ENCODE results near the gene TRIO. TPM values are rescaled to one million over a fixed set of nuclear protein-coding genes. Genes with fewer than 3 reads are reported as not detected.

Gene TRIO
- total RNA-seq, 2 experiments from 2014 or later, result 3.7 to 4.2 TPM

DNA sequence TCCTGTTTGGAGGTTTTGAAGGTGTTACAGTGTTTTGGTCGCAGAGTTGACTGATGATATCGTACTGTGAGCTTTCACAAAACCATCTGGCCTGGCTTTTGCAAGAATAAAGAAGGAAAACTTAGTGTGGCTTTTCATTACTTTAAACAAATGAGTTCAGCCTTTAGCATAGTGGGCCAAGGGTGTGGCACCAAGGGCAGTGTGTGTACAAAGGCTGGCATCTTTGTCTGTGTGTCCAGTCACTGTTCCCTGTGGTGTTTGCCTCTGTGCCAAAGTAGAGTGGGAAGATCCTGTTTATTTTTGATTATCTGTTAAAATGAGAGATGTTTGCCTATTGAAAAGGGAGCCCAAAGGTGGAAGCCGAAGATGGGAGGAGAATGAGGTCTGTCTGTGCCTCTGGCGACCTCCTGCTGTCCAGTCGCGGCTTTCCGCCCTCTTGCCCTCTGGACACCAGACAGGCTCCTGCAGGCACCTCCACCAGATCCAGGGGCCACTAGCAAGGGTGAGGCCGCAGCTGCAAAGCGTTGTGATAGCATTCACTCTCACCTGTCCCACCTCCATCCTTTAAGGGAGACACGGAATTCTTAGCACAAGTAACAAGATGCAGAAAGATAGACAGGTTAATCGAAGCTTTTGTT, 113.7 kb downstream of the TRIO start:
- Mint-ChIP-seq H3K36me3 (ENCODE audit: low read depth) (peaks cover 4% of the 10 kb centered on the region), H3K27ac (no peak overlapping the region), H3K4me1 (peaks cover 5% of the 10 kb centered on the region), H3K9me3 (peaks cover 12% of the 10 kb centered on the region), H3K27me3 (peaks cover under 1% of the 10 kb centered on the region), H3K4me3 (no peak overlapping the region)
- DNase-seq, result no peak
- ChIA-PET CTCF (interaction anchor here (1.2 kb wide), 1 partner anchor 13 kb away, joined by 3 read pairs; no protein-coding TSS in a partner anchor), POLR2A (no interaction called here)

GRCh38 chr5:14257995-14258403, 114.9 kb downstream of the TRIO start:
- no peak for DNase-seq
- Mint-ChIP-seq H3K9me3 (peaks cover 12% of the 10 kb centered on the region), H3K27ac (no peak overlapping the region), H3K27me3 (peaks cover 8% of the 10 kb centered on the region), H3K4me3 (no peak overlapping the region), H3K36me3 (ENCODE audit: low read depth) (peaks cover 4% of the 10 kb centered on the region), H3K4me1 (peaks cover 5% of the 10 kb centered on the region)
- POLR2A ChIA-PET, result no interaction called here
- CTCF ChIA-PET, result no interaction called here

- no peak overlapping the region for H3K4me3 Mint-ChIP-seq
- H3K27ac Mint-ChIP-seq, result no peak overlapping the region
- H3K27me3 Mint-ChIP-seq, result peaks cover 14% of the 10 kb centered on the region
- peaks cover 4% of the 10 kb centered on the region for H3K36me3 Mint-ChIP-seq (ENCODE audit: low read depth)
- CTCF ChIA-PET, result interaction anchor here (1.0 kb wide), 1 partner anchor 9 kb away, joined by 3 read pairs; no protein-coding TSS in a partner anchor
- POLR2A ChIA-PET, result no interaction called here
- DNase-seq, result no peak
- H3K9me3 Mint-ChIP-seq, result peaks cover 12% of the 10 kb centered on the region
- peaks cover 5% of the 10 kb centered on the region for H3K4me1 Mint-ChIP-seq
These were observed 115.7 kb downstream of the TRIO start for GRCh38 chr5:14258840-14259239.

DNA sequence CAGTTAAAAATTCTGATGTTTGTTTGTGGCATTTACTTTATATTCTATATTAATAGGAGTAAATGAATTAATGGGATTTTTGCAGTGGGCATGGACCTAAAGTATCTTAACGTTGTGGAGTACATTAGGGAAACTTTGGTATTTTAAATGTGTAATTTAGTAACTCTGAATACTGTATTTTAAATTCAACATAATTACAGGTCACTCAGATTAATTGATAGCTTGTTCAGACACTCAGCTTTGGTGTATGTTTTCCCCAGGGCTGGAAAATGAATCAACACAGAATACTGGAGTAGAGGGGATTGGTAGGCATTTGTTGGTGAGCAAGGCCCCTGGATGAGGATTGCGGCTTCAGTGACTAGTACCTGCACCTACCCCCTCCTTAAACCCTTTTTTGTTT, 117.5 kb downstream of the TRIO start:
- POLR2A ChIA-PET, result no interaction called here
- CTCF ChIA-PET, result interaction anchor here (0.8 kb wide), 1 partner anchor 69 kb away, joined by 3 read pairs; no protein-coding TSS in a partner anchor
- H3K4me3 Mint-ChIP-seq, result no peak overlapping the region

DNA sequence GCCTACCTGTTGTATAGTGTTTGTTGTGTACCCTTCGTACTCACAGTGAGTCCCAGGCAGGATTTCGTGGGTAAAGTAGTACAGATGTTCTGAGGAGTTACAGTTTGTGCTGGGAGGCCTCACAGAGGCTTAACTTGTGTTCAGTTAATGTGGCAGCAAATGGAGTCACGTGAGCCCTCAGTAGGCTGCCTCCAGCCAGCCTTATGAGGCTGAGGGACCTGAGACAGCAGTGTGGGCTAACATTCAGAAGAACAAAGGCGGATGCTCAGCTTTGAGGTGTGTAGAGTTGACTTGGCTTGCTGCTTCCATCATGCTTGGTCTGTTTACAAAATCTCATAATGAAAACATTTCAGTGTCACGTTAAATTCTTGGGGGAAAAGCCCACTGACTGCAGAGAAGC, 118.1 kb downstream of the TRIO start:
- Mint-ChIP-seq H3K9me3 (peaks cover 3% of the 10 kb centered on the region), H3K4me3 (no peak overlapping the region), H3K4me1 (peaks cover 12% of the 10 kb centered on the region), H3K27ac (no peak overlapping the region), H3K27me3 (peaks cover 24% of the 10 kb centered on the region), H3K36me3 (ENCODE audit: low read depth) (no peaks in the 10 kb centered on the region)
- CTCF ChIA-PET, result no interaction called here
- POLR2A ChIA-PET, result no interaction called here
- no peak for DNase-seq

More for the DNA sequence above, 117.5 kb downstream of the TRIO start:
- DNase-seq, result no peak
- Mint-ChIP-seq H3K27ac (no peak overlapping the region), H3K36me3 (ENCODE audit: low read depth) (peaks cover 4% of the 10 kb centered on the region), H3K9me3 (peaks cover 8% of the 10 kb centered on the region), H3K27me3 (peaks cover 22% of the 10 kb centered on the region), H3K4me1 (peaks cover 12% of the 10 kb centered on the region)

DNA sequence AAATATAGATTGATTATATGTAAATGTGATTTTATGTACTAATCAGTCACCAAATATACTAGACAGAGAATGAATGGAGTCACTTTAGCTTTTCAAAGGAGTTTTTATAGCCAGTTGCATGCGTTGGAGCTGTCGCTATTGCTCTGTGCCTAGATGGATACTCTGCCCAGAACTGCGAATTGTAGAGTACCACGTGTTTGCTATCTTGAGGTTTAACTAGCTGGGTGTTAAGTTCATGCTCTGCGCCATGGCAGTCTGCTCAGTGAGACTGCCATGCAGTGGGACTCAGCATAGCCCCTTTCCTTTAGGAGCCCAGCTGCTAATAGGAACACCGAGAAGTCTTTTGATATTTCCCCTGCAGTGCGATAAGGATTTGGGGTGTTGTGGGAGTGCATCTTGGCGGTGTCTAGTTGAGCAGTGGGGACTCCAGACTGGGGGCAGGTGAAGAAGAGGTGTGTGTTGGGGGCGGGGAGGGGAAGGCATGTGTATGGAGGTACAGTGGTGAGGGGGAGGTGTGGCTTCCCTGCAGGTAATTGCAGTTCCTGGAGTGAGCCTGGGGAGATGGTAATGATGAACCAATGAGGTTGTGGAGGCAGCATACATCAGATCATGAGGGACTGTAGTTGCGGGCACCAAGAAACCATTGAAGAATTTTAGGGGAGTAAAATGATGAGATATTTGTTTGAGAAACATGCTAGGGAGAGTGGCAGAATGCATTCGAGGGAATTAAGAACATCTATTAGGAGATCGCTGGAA, 118.9 kb downstream of the TRIO start:
- peaks cover 24% of the 10 kb centered on the region for H3K27me3 Mint-ChIP-seq
- no peak overlapping the region for H3K4me3 Mint-ChIP-seq
- no peak for DNase-seq
- CTCF ChIA-PET, result no interaction called here
- no peaks in the 10 kb centered on the region for H3K36me3 Mint-ChIP-seq (ENCODE audit: low read depth)
- POLR2A ChIA-PET, result no interaction called here
- H3K4me1 Mint-ChIP-seq, result peaks cover 12% of the 10 kb centered on the region
- no peak overlapping the region for H3K27ac Mint-ChIP-seq
- no peaks in the 10 kb centered on the region for H3K9me3 Mint-ChIP-seq

DNA sequence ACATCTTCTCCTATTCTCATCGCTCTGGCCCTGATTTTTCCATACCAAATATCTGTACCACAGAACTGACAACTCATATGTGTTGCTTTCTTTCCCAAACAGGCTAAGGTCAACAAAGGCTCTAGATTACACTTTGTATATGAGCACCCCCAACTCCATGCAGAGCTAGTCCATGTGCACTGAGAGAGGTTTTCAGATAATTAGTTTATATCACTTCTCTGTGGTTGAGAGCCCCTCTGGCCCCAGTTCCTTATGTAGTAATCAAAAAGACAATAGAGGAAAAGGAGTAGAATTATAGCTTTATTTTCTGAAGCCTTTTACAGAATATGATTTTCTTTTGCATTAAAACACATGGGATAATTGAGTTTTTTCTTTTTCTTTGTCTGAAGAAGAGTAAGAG, 120.0 kb downstream of the TRIO start:
- no peak for DNase-seq
- Mint-ChIP-seq H3K4me1 (peaks cover 12% of the 10 kb centered on the region), H3K4me3 (no peak overlapping the region), H3K9me3 (no peaks in the 10 kb centered on the region), H3K36me3 (ENCODE audit: low read depth) (no peaks in the 10 kb centered on the region), H3K27ac (no peak overlapping the region), H3K27me3 (peaks cover 28% of the 10 kb centered on the region)
- ChIA-PET CTCF (no interaction called here), POLR2A (no interaction called here)

DNA sequence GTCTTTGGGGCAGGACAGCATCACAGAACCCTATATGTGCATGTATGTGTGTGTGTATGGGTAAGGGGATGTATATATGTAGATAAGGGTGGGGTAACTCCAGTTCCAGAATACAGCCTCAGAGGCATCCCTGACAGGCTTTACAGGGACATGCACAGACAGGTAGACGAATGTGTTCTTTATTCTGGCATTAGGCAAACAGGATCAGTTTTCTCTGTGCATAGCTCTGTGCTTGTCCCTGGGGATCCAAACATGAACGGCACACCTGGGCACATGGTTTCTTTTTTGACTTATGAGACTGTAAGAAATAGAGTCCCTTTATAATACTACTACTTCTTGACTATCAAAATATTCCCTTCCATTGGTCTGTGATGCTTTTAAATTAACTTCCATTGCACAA, 120.6 kb downstream of the TRIO start:
- no peak overlapping the region for H3K27ac Mint-ChIP-seq
- POLR2A ChIA-PET, result no interaction called here
- peaks cover 29% of the 10 kb centered on the region for H3K27me3 Mint-ChIP-seq
- H3K4me3 Mint-ChIP-seq, result no peak overlapping the region
- H3K9me3 Mint-ChIP-seq, result no peaks in the 10 kb centered on the region
- no peak for DNase-seq
- no peaks in the 10 kb centered on the region for H3K36me3 Mint-ChIP-seq (ENCODE audit: low read depth)
- CTCF ChIA-PET, result no interaction called here
- H3K4me1 Mint-ChIP-seq, result peaks cover 12% of the 10 kb centered on the region

- H3K27me3 Mint-ChIP-seq, result peaks cover 29% of the 10 kb centered on the region
- ChIA-PET CTCF (interaction anchor here (0.6 to 0.7 kb wide), 2 partner anchors 277 to 305 kb away, joined by 3 read pairs; no protein-coding TSS in a partner anchor), POLR2A (no interaction called here)
- H3K4me1 Mint-ChIP-seq, result peaks cover 12% of the 10 kb centered on the region
- H3K9me3 Mint-ChIP-seq, result no peaks in the 10 kb centered on the region
- H3K27ac Mint-ChIP-seq, result no peak overlapping the region
- H3K4me3 Mint-ChIP-seq, result peak overlapping the region; percentile 39
- H3K36me3 Mint-ChIP-seq (ENCODE audit: low read depth), result no peaks in the 10 kb centered on the region
- peak; percentile 76 for DNase-seq
These were observed 121.6 kb downstream of the TRIO start for GRCh38 chr5:14264605-14265316.

- H3K4me3 Mint-ChIP-seq, result no peak overlapping the region
- POLR2A ChIA-PET, result no interaction called here
- CTCF ChIA-PET, result no interaction called here
- H3K27me3 Mint-ChIP-seq, result peaks cover 29% of the 10 kb centered on the region
- no peak for DNase-seq
- peaks cover 12% of the 10 kb centered on the region for H3K4me1 Mint-ChIP-seq
- no peaks in the 10 kb centered on the region for H3K9me3 Mint-ChIP-seq
- no peak overlapping the region for H3K27ac Mint-ChIP-seq
- no peaks in the 10 kb centered on the region for H3K36me3 Mint-ChIP-seq (ENCODE audit: low read depth)
These were observed 122.4 kb downstream of the TRIO start for GRCh38 chr5:14265570-14265969.

DNA sequence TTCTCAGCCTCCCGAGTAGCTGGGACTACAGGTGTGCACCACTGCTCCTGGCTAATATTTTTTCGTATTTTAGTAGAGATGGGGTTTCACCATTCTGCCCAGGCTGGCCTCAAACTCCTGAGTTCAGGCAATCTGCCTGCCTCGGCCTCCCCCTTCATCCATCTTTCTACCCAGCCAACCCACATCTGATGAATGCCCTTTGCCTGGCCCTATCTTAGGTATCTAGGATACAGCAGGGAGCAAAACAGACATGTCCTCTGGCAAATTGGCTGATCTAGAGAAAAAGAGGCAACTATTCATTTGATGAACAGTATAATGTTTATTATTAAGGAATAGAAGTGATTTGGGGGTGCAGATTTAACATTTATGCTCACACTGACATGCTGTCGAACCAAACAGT, 123.0 kb downstream of the TRIO start:
- ChIA-PET POLR2A (no interaction called here), CTCF (no interaction called here)
- no peak for DNase-seq
- Mint-ChIP-seq H3K9me3 (no peaks in the 10 kb centered on the region), H3K4me1 (peaks cover 11% of the 10 kb centered on the region), H3K4me3 (no peak overlapping the region), H3K36me3 (ENCODE audit: low read depth) (no peaks in the 10 kb centered on the region), H3K27me3 (peaks cover 29% of the 10 kb centered on the region), H3K27ac (no peak overlapping the region)

DNA sequence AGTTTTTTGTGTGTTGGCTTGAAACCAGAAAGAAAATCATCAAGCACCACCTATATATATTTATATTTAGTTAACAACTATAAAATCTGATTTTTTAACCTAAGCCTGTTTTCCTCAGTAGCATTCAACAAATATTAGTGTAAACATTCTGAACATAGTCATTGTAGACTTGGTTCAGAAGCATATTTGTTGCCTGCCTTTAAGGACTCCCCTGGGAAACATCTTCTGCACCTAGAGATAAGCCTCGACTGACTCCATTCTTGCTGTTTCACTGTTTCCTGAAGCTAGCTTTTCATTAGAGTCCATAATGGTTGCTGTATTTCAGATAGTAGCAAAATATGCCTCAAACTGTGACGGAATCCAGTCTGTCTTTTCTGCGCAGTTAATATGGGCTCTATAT, 123.5 kb downstream of the TRIO start:
- ChIA-PET POLR2A (no interaction called here), CTCF (no interaction called here)
- Mint-ChIP-seq H3K27ac (no peak overlapping the region), H3K27me3 (peaks cover 29% of the 10 kb centered on the region), H3K4me1 (peaks cover 7% of the 10 kb centered on the region), H3K4me3 (no peak overlapping the region), H3K9me3 (no peaks in the 10 kb centered on the region), H3K36me3 (ENCODE audit: low read depth) (no peaks in the 10 kb centered on the region)
- no peak for DNase-seq

GRCh38 chr5:14267166-14267838, 124.2 kb downstream of the TRIO start:
- H3K27me3 Mint-ChIP-seq, result peaks cover 25% of the 10 kb centered on the region
- H3K4me1 Mint-ChIP-seq, result peaks cover 7% of the 10 kb centered on the region
- ChIA-PET CTCF (no interaction called here), POLR2A (no interaction called here)
- no peak overlapping the region for H3K27ac Mint-ChIP-seq
- no peaks in the 10 kb centered on the region for H3K36me3 Mint-ChIP-seq (ENCODE audit: low read depth)
- DNase-seq, result no peak
- no peak overlapping the region for H3K4me3 Mint-ChIP-seq
- no peaks in the 10 kb centered on the region for H3K9me3 Mint-ChIP-seq
